Measurements from ENCODE around the gene C2CD2L.

- no peak for TF ChIP-seq CTCF (IDR thresholded peaks at IDR 0.05)
- no peak for TF ChIP-seq POLR2A (IDR thresholded peaks at IDR 0.05)
Observed at GRCh38 chr11:119061256-119061655, 45.9 kb upstream of the C2CD2L start.
